ENCODE measurements around the gene PCNT.

DNA sequence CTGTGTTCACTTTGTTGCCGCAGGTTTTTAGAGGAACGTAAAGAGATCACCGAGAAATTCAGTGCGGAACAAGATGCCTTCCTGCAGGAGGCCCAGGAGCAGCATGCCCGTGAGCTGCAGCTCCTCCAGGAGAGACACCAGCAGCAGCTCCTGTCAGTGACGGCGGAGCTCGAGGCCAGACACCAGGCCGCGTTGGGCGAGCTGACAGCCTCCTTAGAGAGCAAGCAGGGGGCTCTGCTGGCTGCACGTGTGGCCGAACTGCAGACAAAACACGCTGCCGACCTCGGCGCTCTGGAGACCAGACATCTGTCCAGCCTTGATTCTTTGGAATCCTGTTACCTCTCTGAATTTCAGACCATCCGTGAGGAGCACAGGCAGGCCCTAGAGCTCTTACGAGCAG lies 42.6 kb downstream of the PCNT start:
- TF ChIP-seq, protein P1, sequence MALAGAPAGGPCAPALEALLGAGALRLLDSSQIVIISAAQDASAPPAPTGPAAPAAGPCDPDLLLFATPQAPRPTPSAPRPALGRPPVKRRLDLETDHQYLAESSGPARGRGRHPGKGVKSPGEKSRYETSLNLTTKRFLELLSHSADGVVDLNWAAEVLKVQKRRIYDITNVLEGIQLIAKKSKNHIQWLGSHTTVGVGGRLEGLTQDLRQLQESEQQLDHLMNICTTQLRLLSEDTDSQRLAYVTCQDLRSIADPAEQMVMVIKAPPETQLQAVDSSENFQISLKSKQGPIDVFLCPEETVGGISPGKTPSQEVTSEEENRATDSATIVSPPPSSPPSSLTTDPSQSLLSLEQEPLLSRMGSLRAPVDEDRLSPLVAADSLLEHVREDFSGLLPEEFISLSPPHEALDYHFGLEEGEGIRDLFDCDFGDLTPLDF (CRISPR knock-in tag; IDR thresholded peaks at IDR 0.05): no peak
- TF ChIP-seq CREB1 (CRISPR knock-in tag; IDR thresholded peaks at IDR 0.05) (no peak), CREM (CRISPR knock-in tag; IDR thresholded peaks at IDR 0.05) (no peak), TEAD1 (CRISPR knock-in tag; IDR thresholded peaks at IDR 0.05) (no peak), KAT7 (CRISPR knock-in tag; IDR thresholded peaks at IDR 0.05; ENCODE audit: borderline replicate concordance) (no peak), FOXJ3 (CRISPR knock-in tag; IDR thresholded peaks at IDR 0.05; ENCODE audit: borderline replicate concordance) (no peak), ETV6 (CRISPR knock-in tag; IDR thresholded peaks at IDR 0.05) (no peak), ZNF263 (CRISPR knock-in tag; IDR thresholded peaks at IDR 0.05; ENCODE audit: low read depth) (no peak), IRF2 (CRISPR knock-in tag; IDR thresholded peaks at IDR 0.05; ENCODE audit: borderline replicate concordance, low read depth) (no peak), ELF4 (CRISPR knock-in tag; IDR thresholded peaks at IDR 0.05; ENCODE audit: low read depth) (no peak)
- TF ChIP-seq, protein P2, sequence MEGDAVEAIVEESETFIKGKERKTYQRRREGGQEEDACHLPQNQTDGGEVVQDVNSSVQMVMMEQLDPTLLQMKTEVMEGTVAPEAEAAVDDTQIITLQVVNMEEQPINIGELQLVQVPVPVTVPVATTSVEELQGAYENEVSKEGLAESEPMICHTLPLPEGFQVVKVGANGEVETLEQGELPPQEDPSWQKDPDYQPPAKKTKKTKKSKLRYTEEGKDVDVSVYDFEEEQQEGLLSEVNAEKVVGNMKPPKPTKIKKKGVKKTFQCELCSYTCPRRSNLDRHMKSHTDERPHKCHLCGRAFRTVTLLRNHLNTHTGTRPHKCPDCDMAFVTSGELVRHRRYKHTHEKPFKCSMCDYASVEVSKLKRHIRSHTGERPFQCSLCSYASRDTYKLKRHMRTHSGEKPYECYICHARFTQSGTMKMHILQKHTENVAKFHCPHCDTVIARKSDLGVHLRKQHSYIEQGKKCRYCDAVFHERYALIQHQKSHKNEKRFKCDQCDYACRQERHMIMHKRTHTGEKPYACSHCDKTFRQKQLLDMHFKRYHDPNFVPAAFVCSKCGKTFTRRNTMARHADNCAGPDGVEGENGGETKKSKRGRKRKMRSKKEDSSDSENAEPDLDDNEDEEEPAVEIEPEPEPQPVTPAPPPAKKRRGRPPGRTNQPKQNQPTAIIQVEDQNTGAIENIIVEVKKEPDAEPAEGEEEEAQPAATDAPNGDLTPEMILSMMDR (IDR thresholded peaks at IDR 0.05): no peak
- TF ChIP-seq, protein P3, sequence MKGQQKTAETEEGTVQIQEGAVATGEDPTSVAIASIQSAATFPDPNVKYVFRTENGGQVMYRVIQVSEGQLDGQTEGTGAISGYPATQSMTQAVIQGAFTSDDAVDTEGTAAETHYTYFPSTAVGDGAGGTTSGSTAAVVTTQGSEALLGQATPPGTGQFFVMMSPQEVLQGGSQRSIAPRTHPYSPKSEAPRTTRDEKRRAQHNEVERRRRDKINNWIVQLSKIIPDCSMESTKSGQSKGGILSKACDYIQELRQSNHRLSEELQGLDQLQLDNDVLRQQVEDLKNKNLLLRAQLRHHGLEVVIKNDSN (CRISPR knock-in tag; IDR thresholded peaks at IDR 0.05): no peak
- TF ChIP-seq, protein P4, sequence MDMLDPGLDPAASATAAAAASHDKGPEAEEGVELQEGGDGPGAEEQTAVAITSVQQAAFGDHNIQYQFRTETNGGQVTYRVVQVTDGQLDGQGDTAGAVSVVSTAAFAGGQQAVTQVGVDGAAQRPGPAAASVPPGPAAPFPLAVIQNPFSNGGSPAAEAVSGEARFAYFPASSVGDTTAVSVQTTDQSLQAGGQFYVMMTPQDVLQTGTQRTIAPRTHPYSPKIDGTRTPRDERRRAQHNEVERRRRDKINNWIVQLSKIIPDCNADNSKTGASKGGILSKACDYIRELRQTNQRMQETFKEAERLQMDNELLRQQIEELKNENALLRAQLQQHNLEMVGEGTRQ (CRISPR knock-in tag; IDR thresholded peaks at IDR 0.05): no peak
